SK-N-SH (cell line): Measurements from ENCODE around the gene SEPTIN14. TPM values are rescaled to one million over a fixed set of nuclear protein-coding genes. Genes with fewer than 3 reads are reported as not detected.
"Not testable (repeated sequence)": the region's sequence is repeated elsewhere in the genome, so short reads cannot be mapped to it uniquely, and the experiment has no call there.

Source experiments
- CTCF ChIA-PET: fragments of 300-600, 350-600 bp; formaldehyde crosslinking; extraction: SDS; loops from one replicate; lab custom pipeline; 2021; lab: Yijun Ruan, JAX
- POLR2A ChIA-PET: fragments of 350-600 bp; sonication (Branson Sonifier 250); formaldehyde crosslinking; extraction: SDS; loops from one replicate; lab custom pipeline; 2020; ENCODE audit warnings: antibody characterized with exemption, inconsistent platforms; lab: Yijun Ruan, JAX
- DNase-seq: peaks from one replicate; pipeline ENCODE4 v3.0.0; 2012
- H2AFZ ChIP-seq: fragments of 200-600 bp; sonication (generic); 2 replicates; pipeline ENCODE4 v1.8.1; 2016; ENCODE audit warnings: antibody characterized with exemption, mild to moderate bottlenecking, low read depth
- H3F3A ChIP-seq: fragments of 200-600 bp; sonication (generic); replicated peaks from 2 replicates; pipeline ENCODE3; 2016; ENCODE audit warnings: antibody characterized with exemption, mild to moderate bottlenecking; ENCODE audit not compliant: insufficient read depth
- H3K27ac ChIP-seq, 2 experiments: fragments of 200-500 bp in 1 of 2; fragments of 200-600 bp in 1 of 2; sonication (Bioruptor generic) in 1 of 2; sonication (generic), shearing (Covaris generic) in 1 of 2; 2 replicates each; pipeline versions ENCODE4 v1.5.1 to v1.6.1; 2014 to 2016; ENCODE audit warnings: low read depth in 2 of 2, inconsistent platforms in 1 of 2, low read length in 1 of 2, mild to moderate bottlenecking in 1 of 2, mixed read lengths in 1 of 2
- H3K27me3 ChIP-seq: fragments of 200-600 bp; sonication (generic), shearing (Covaris generic); 2 replicates; pipeline ENCODE4 v1.6.1; 2016; ENCODE audit warnings: mixed run types; ENCODE audit not compliant: insufficient read depth
- H3K36me3 ChIP-seq, 2 experiments: fragments of 200-500 bp in 1 of 2; fragments of 200-600 bp in 1 of 2; sonication (Bioruptor generic) in 1 of 2; sonication (generic) in 1 of 2; replicated peaks in 1 of 2; 2 replicates each; pipeline versions ENCODE3 to v1.5.1; 2014 to 2016; ENCODE audit warnings: low read length in 1 of 2, mild to moderate bottlenecking in 1 of 2; ENCODE audit not compliant: insufficient read depth in 2 of 2, control insufficient read depth in 1 of 2
- H3K4me1 ChIP-seq, 2 experiments: fragments of 200-500 bp in 1 of 2; fragments of 200-600 bp in 1 of 2; sonication (Bioruptor generic) in 1 of 2; sonication (generic), shearing (Covaris generic) in 1 of 2; 2 replicates each; pipeline versions ENCODE4 v1.5.1 to v1.6.1; 2014 to 2016; ENCODE audit warnings: low read depth in 1 of 2, low read length in 1 of 2, mixed run types in 1 of 2; ENCODE audit not compliant: insufficient read depth in 2 of 2, control insufficient read depth in 1 of 2
- H3K4me2 ChIP-seq: fragments of 200-600 bp; sonication (generic), shearing (Covaris generic); 2 replicates; pipeline ENCODE4 v1.6.1; 2017; ENCODE audit warnings: mixed run types
- H3K4me3 ChIP-seq, 2 experiments: fragments of 200-500 bp in 1 of 2; fragments of 200-600 bp in 1 of 2; sonication (Bioruptor generic) in 1 of 2; sonication (generic), shearing (Covaris generic) in 1 of 2; 2 replicates each; pipeline versions ENCODE4 v1.5.1 to v1.8.1; 2014 to 2016; ENCODE audit warnings: low read depth in 2 of 2, inconsistent platforms in 1 of 2, low read length in 1 of 2, mild to moderate bottlenecking in 1 of 2, mixed read lengths in 1 of 2, moderate library complexity in 1 of 2
- H3K79me2 ChIP-seq: fragments of 200-600 bp; sonication (generic); 2 replicates; pipeline ENCODE4 v1.8.1; 2017; ENCODE audit warnings: mild to moderate bottlenecking; ENCODE audit not compliant: insufficient read depth
- H3K9ac ChIP-seq: fragments of 200-600 bp; sonication (generic); 2 replicates; pipeline ENCODE4 v1.6.1; 2017; ENCODE audit warnings: mixed run types
- H3K9me2 ChIP-seq: fragments of 200-600 bp; sonication (generic); 2 replicates; pipeline ENCODE4 v1.6.1; 2017; ENCODE audit warnings: mixed run types
- H3K9me3 ChIP-seq: fragments of 200-600 bp; sonication (generic); 2 replicates; pipeline ENCODE4 v1.6.1; 2017; ENCODE audit warnings: mixed run types, mild to moderate bottlenecking, moderate library complexity
- H4K20me1 ChIP-seq: fragments of 200-600 bp; sonication (generic); 2 replicates; pipeline ENCODE4 v1.6.1; 2017; ENCODE audit warnings: mild to moderate bottlenecking, mixed run types; ENCODE audit not compliant: insufficient read depth
- CHD2 ChIP-seq: fragments of 150-350 bp; IDR thresholded peaks from 2 replicates; pipeline ENCODE4 v1.6.1; 2018; ENCODE audit warnings: low read length; ENCODE audit not compliant: partially characterized antibody
- ELF1 ChIP-seq: IDR thresholded peaks from 2 replicates; pipeline ENCODE4 v1.4.0; 2012
- FOSL2 ChIP-seq: IDR thresholded peaks from 2 replicates; pipeline ENCODE4 v1.4.0; 2012; ENCODE audit warnings: low read depth, mild to moderate bottlenecking, moderate library complexity, borderline replicate concordance
- FOXJ3 ChIP-seq: sonication (generic); formaldehyde crosslinking; IDR thresholded peaks from 2 replicates; pipeline ENCODE4 v1.5.1; 2020; ENCODE audit warnings: mild to moderate bottlenecking, missing genetic modification reagents
- GABPA ChIP-seq: IDR thresholded peaks from 2 replicates; pipeline ENCODE4 v1.4.0; 2012; ENCODE audit warnings: low read depth, mild to moderate bottlenecking
- IRF3 ChIP-seq: fragments of 150-350 bp; IDR thresholded peaks from 2 replicates; pipeline ENCODE4 v1.6.1; 2016; ENCODE audit warnings: mild to moderate bottlenecking, low read depth, low read length
- RAD21 ChIP-seq: IDR thresholded peaks from 2 replicates; pipeline ENCODE4 v1.6.1; 2012; ENCODE audit warnings: mild to moderate bottlenecking, low read length
- RCOR1 ChIP-seq: fragments of 150-350 bp; IDR thresholded peaks from 2 replicates; pipeline ENCODE4 v1.6.1; 2017; ENCODE audit warnings: antibody characterized with exemption, low read length
- RXRA ChIP-seq: IDR thresholded peaks from 2 replicates; pipeline ENCODE4 v1.4.0; 2012; ENCODE audit warnings: low read depth, mild to moderate bottlenecking, borderline replicate concordance
- SIN3A ChIP-seq: IDR thresholded peaks from 2 replicates; pipeline ENCODE4 v1.6.1; 2012; ENCODE audit warnings: low read depth, mild to moderate bottlenecking, low read length, moderate library complexity, borderline replicate concordance
- TEAD4 ChIP-seq: IDR thresholded peaks from 2 replicates; pipeline ENCODE4 v1.4.0; 2012; ENCODE audit warnings: mild to moderate bottlenecking, borderline replicate concordance; ENCODE audit not compliant: insufficient read depth
- WGBS: methylation state at CpG from one replicate; pipeline ENCODE4 v1.1.6; 2017; ENCODE audit warnings: low lambda C conversion rate; 5-methylcytosine and 5-hydroxymethylcytosine counted together
- polyA plus RNA-seq, 3 experiments: library from polyadenylated mRNA; depleted of rRNA; stranded (reverse); fragments of >200 nt; gene quantifications; 2 replicates each; pipeline ENCODE4 v1.2.3, GENCODE V29; 2012
- TF ChIP-seq, protein P1 (sequence below): IDR thresholded peaks from 2 replicates; pipeline ENCODE4 v1.6.1; 2012; ENCODE audit warnings: mild to moderate bottlenecking, low read depth, low read length, moderate library complexity

SEPTIN14 gene
- polyA plus RNA-seq, 1 of the 3 experiments (the other 2 are of a cell fraction) = not detected

DNA sequence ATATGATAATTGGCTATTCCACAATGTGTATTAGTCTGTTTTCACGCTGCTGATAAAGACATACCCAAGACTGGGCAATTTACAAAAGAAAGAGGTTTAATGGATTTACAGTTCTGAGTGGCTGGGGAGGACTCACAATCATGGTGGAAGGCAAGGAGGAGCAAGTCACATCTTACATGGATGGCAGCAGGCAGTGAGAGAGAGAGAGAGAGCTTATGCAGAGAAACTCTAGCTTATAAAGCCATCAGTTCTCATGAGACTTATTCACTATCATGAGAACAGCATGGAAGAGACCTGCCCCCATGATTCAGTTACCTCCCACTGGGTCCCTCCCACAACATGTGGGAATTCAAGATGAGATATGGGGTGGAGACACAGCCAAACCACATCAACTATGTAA, 38.5 kb upstream of the SEPTIN14 start:
- H3K79me2 ChIP-seq, H3K4me2 ChIP-seq, H3K4me3 ChIP-seq, H3K9me2 ChIP-seq, H3K36me3 ChIP-seq, H3K9ac ChIP-seq, POLR2A ChIA-PET, H3F3A ChIP-seq, DNase-seq, H3K9me3 ChIP-seq, H2AFZ ChIP-seq, CTCF ChIA-PET, H4K20me1 ChIP-seq, H3K4me1 ChIP-seq, H3K27me3 ChIP-seq, H3K27ac ChIP-seq: not testable (repeated sequence)
- WGBS = 85% methylated on average over 1 of the region's 1 CpG

- H3K79me2 ChIP-seq = no peaks in the 10 kb centered on the region
- ChIA-PET CTCF (no interaction called here), POLR2A (no interaction called here)
- no peaks in the 10 kb centered on the region for H3K9me3 ChIP-seq
- WGBS = 74% methylated on average over 4 of the region's 4 CpGs
- DNase-seq = no peak
- H3K36me3 ChIP-seq = no peaks in the 10 kb centered on the region
- H4K20me1 ChIP-seq = no peaks in the 10 kb centered on the region
- H3K9me2 ChIP-seq = no peaks in the 10 kb centered on the region
- no peak overlapping the region for H3K4me2 ChIP-seq
- no peak overlapping the region for H3K4me3 ChIP-seq
- H3K9ac ChIP-seq = no peak overlapping the region
- no peaks in the 10 kb centered on the region for H3K27me3 ChIP-seq
- no peak overlapping the region for H2AFZ ChIP-seq
- no peak overlapping the region for H3K27ac ChIP-seq
- H3K4me1 ChIP-seq = peaks cover 0 to 3% of the 10 kb centered on the region in 2 experiments; a peak in 1 of 4 replicates
- TF ChIP-seq RXRA (no peak), CHD2 (no peak), TEAD4 (no peak), ELF1 (no peak), IRF3 (no peak), RAD21 (no peak), FOXJ3 (CRISPR knock-in tag) (no peak), SIN3A (no peak), GABPA (no peak), FOSL2 (no peak), RCOR1 (no peak)
- TF ChIP-seq, protein P1, sequence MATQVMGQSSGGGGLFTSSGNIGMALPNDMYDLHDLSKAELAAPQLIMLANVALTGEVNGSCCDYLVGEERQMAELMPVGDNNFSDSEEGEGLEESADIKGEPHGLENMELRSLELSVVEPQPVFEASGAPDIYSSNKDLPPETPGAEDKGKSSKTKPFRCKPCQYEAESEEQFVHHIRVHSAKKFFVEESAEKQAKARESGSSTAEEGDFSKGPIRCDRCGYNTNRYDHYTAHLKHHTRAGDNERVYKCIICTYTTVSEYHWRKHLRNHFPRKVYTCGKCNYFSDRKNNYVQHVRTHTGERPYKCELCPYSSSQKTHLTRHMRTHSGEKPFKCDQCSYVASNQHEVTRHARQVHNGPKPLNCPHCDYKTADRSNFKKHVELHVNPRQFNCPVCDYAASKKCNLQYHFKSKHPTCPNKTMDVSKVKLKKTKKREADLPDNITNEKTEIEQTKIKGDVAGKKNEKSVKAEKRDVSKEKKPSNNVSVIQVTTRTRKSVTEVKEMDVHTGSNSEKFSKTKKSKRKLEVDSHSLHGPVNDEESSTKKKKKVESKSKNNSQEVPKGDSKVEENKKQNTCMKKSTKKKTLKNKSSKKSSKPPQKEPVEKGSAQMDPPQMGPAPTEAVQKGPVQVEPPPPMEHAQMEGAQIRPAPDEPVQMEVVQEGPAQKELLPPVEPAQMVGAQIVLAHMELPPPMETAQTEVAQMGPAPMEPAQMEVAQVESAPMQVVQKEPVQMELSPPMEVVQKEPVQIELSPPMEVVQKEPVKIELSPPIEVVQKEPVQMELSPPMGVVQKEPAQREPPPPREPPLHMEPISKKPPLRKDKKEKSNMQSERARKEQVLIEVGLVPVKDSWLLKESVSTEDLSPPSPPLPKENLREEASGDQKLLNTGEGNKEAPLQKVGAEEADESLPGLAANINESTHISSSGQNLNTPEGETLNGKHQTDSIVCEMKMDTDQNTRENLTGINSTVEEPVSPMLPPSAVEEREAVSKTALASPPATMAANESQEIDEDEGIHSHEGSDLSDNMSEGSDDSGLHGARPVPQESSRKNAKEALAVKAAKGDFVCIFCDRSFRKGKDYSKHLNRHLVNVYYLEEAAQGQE = no peak
- H3F3A ChIP-seq = no peaks in the 10 kb centered on the region
Measured at GRCh38 chr7:55898287-55898686, 35.7 kb upstream of the SEPTIN14 start.
